BE2C (cell line): ENCODE results near the gene ADGRF3.
"Not testable (repeated sequence)": the region's sequence is repeated elsewhere in the genome, so short reads cannot be mapped to it uniquely, and the experiment has no call there.

ENCODE experiments used
- DNase-seq: peaks from one replicate; pipeline ENCODE4 v3.0.0-alpha.2; 2020
- H3K27me3 ChIP-seq: fragments of 250-450 bp; sonication (Bioruptor Pico); 2 replicates; pipeline ENCODE4 v1.5.1; 2020; ENCODE audit warnings: mild to moderate bottlenecking
- H3K36me3 ChIP-seq: fragments of 250-450 bp; sonication (Bioruptor Pico); 2 replicates; pipeline ENCODE4 v1.5.1; 2020; ENCODE audit warnings: mild to moderate bottlenecking
- H3K4me1 ChIP-seq: fragments of 250-450 bp; sonication (Bioruptor Pico); 2 replicates; pipeline ENCODE4 v1.5.1; 2020
- H3K4me3 ChIP-seq: 2 replicates; pipeline ENCODE4 v1.5.1; 2011; ENCODE audit warnings: low read depth, low read length
- H3K9me3 ChIP-seq: fragments of 250-450 bp; sonication (Bioruptor Pico); 2 replicates; pipeline ENCODE4 v1.5.1; 2020
- CTCF ChIP-seq: IDR thresholded peaks from 2 replicates; pipeline ENCODE4 v1.5.1; 2012; ENCODE audit warnings: mild to moderate bottlenecking, low read depth, low read length

ADGRF3 gene

DNA sequence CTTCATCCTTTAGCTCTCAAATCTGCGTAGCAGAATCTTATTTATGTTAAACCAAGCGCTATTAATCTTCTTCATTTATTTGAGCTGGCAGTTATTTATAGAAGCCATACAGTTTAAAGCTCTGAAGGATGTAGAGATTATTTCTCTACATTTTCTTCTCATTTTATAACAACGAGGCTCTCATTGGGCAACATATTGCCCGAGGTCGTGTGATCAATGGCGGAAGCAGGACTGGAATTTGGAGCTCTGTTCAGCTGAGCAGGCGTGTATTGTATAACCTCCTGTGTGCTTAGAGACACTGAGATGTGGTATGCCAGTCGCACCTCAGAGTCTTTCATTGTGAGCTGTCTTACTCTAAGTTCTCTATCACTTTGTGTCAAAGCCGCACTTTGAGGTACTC lies 37.6 kb upstream of the ADGRF3 start:
- Histone ChIP-seq H3K36me3 (peaks cover 33% of the 10 kb centered on the region), H3K9me3 (no peaks in the 10 kb centered on the region), H3K27me3 (no peaks in the 10 kb centered on the region), H3K4me3 (no peak overlapping the region), H3K4me1 (peaks cover 7% of the 10 kb centered on the region; the same call in 1 of the 2 replicates)
- DNase-seq = no peak
- no peak for TF ChIP-seq CTCF

GRCh38 chr2:26382564-26382963 lies 36.0 kb upstream of the ADGRF3 start:
- no peak overlapping the region for H3K4me3 ChIP-seq
- no peak for TF ChIP-seq CTCF
- H3K9me3 ChIP-seq = no peaks in the 10 kb centered on the region
- H3K4me1 ChIP-seq = peaks cover 7% of the 10 kb centered on the region; the same call in 1 of the 2 replicates
- H3K36me3 ChIP-seq = peaks cover 25% of the 10 kb centered on the region
- H3K27me3 ChIP-seq = no peaks in the 10 kb centered on the region
- no peak for DNase-seq

DNA sequence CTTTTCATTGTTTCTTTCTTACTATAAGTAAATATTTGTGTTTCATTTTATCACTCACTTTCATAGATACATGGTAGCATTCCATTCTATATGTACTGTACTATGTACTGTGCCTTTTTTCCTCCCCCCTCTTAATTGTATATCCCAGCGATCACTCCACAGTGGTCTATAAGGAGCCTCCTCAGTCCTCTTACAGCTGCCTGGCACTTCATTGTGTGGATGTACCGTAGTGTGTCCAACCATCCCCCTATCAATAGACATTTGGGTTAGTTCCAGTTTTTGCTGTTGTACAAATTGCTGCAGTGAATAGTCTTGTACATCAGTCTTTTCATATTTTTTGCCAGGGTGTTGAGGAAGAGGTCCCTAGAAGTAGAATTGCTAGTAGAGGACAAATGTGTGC lies 33.7 kb upstream of the ADGRF3 start:
- no peak overlapping the region for H3K4me3 ChIP-seq
- TF ChIP-seq CTCF = no peak
- no peaks in the 10 kb centered on the region for H3K9me3 ChIP-seq
- H3K4me1 ChIP-seq = peaks cover 7% of the 10 kb centered on the region; the same call in 1 of the 2 replicates
- H3K36me3 ChIP-seq = peaks cover 33% of the 10 kb centered on the region
- H3K27me3 ChIP-seq = no peaks in the 10 kb centered on the region
- DNase-seq = no peak

- no peak for TF ChIP-seq CTCF
- H3K27me3 ChIP-seq = no peaks in the 10 kb centered on the region
- H3K4me3 ChIP-seq = no peak overlapping the region
- H3K4me1 ChIP-seq = peaks cover 7% of the 10 kb centered on the region; the same call in 1 of the 2 replicates
- H3K9me3 ChIP-seq = no peaks in the 10 kb centered on the region
- peaks cover 57% of the 10 kb centered on the region for H3K36me3 ChIP-seq
- DNase-seq = no peak
Measured at GRCh38 chr2:26376799-26377198, 30.2 kb upstream of the ADGRF3 start.

- H3K9me3 ChIP-seq, H3K27me3 ChIP-seq, H3K4me3 ChIP-seq, DNase-seq, H3K4me1 ChIP-seq: not testable (repeated sequence)
- H3K36me3 ChIP-seq = peaks cover 73% of the 10 kb centered on the region
Measured at GRCh38 chr2:26370909-26371308, 24.3 kb upstream of the ADGRF3 start.

DNA sequence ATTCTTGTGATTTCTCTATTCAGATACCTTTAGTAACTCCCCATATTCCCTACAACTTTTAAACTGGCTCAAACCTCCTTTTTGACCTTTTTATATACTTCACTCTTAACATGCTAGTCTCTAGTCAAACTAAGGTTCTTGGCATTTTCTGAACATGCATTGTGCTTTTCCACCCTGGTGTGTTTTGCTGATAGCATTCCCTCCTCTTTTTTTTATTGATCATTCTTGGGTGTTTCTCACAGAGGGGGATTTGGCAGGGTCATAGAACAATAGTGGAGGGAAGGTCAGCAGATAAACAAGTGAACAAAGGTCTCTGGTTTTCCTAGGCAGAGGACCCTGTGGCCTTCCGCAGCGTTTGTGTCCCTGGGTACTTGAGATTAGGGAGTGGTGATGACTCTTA lies 23.1 kb upstream of the ADGRF3 start:
- peaks cover 63% of the 10 kb centered on the region for H3K36me3 ChIP-seq
- DNase-seq, H3K4me1 ChIP-seq, H3K27me3 ChIP-seq, H3K9me3 ChIP-seq, H3K4me3 ChIP-seq: not testable (repeated sequence)

DNA sequence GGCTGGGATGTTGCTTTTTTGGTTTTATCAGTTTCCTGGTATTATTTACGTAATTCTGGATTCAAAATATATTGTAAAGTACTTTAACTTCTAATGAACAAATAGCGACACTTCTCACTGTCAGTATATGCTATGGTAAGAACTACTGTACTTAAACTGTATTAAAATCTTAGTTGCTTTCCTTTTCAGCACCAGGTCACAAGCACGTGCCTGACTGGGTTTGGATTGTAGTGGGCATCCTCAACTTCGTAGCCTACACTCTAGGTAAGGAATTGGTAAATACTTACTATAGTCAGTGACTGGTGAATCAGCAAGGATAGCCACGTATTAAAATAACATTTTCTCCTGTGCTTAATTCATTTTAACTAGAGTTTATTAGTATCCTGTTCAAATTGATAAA lies 20.4 kb upstream of the ADGRF3 start:
- H3K36me3 ChIP-seq = peaks cover 42% of the 10 kb centered on the region
- no peak for TF ChIP-seq CTCF
- DNase-seq = no peak
- no peak overlapping the region for H3K4me3 ChIP-seq
- H3K9me3 ChIP-seq = no peaks in the 10 kb centered on the region
- peaks cover 3% of the 10 kb centered on the region; the same call in 1 of the 2 replicates for H3K4me1 ChIP-seq
- no peaks in the 10 kb centered on the region for H3K27me3 ChIP-seq
